NCI-H524 (cell line): ENCODE measurements around the gene A1BG.
A peak's percentile ranks its signal among the peaks of the same experiment; 100 is the strongest.

Experiments
- DNase-seq, 2 experiments: peaks; one replicate each; lab custom pipeline; 2025; lab: John Stamatoyannopoulos, UW

Gene A1BG

GRCh38 chr19:58352760-58353671 is at the start of gene A1BG:
Gene A1BG, minus strand, starts transcription at chr19:58353492. Its CDS starts 55 bp downstream, at chr19:58353437.
- DNase-seq: no peak

GRCh38 chr19:58401840-58402421 is 48.6 kb upstream of the A1BG start:
- no peak for DNase-seq

- peak; percentile 99 to 100 for DNase-seq
These were observed 47.9 kb upstream of the A1BG start for GRCh38 chr19:58400916-58401839.

GRCh38 chr19:58400316-58400915 is 47.1 kb upstream of the A1BG start:
- no peak for DNase-seq

- DNase-seq: no peak
These were observed 46.6 kb upstream of the A1BG start for GRCh38 chr19:58399903-58400302.

GRCh38 chr19:58398545-58398944 is 45.3 kb upstream of the A1BG start:
- no peak for DNase-seq

GRCh38 chr19:58398087-58398486 is 44.8 kb upstream of the A1BG start:
- no peak for DNase-seq

GRCh38 chr19:58397533-58398037 is 44.3 kb upstream of the A1BG start:
- DNase-seq: peak in 1 of 2 experiments; percentile 57

GRCh38 chr19:58396691-58397532 is 43.6 kb upstream of the A1BG start:
- DNase-seq: no peak

- DNase-seq: no peak
These were observed 42.8 kb upstream of the A1BG start for GRCh38 chr19:58395979-58396627.

GRCh38 chr19:58395220-58395978 is 42.1 kb upstream of the A1BG start, which contains the start of gene RNF225:
Gene RNF225, plus strand, starts transcription at chr19:58395656. Its CDS starts 434 bp downstream, at chr19:58396090.
- DNase-seq: no peak

GRCh38 chr19:58394821-58395219 is 41.5 kb upstream of the A1BG start:
- DNase-seq: no peak

- DNase-seq: no peak
These were observed 40.4 kb upstream of the A1BG start for GRCh38 chr19:58393725-58394033.

GRCh38 chr19:58392945-58393724 is 39.8 kb upstream of the A1BG start:
- DNase-seq: no peak

GRCh38 chr19:58388175-58388526 is 34.9 kb upstream of the A1BG start:
- no peak for DNase-seq

GRCh38 chr19:58387338-58388174 is 34.3 kb upstream of the A1BG start:
- peak in 1 of 2 experiments; percentile 34 for DNase-seq

- peak; percentile 97 to 99 for DNase-seq
These were observed 33.5 kb upstream of the A1BG start, which contains the start of gene RPS5 for GRCh38 chr19:58386576-58387337. Gene RPS5, plus strand, starts transcription at chr19:58387269. Its CDS starts 869 bp downstream, at chr19:58388138.
